HepG2 (cell line): Measurements from ENCODE around the gene PHACTR1. TPM values are rescaled to one million over a fixed set of nuclear protein-coding genes. Genes with fewer than 3 reads are reported as not detected.

Source experiments
- ATAC-seq: fragments of 200-7000 bp; cut with Tn5 transposase; 3 replicates; pipeline ENCODE4 v1.9.1; 2020; ENCODE audit warnings: mild to moderate bottlenecking, moderate library complexity
- BruUV-seq: library from RNA; stranded (reverse); fragments of 400-500 nt; replicated peaks from 2 replicates; lab custom pipeline; 2021; lab: Mats Ljungman, UMichigan
- CTCF ChIA-PET: fragments of 300-600 bp; formaldehyde crosslinking; extraction: SDS; loops from one replicate; lab custom pipeline; 2021; ENCODE audit warnings: low total read pairs, inconsistent platforms, low intra/inter-chr PET ratio; lab: Yijun Ruan, JAX
- POLR2A ChIA-PET: fragments of 350-600 bp; sonication (Branson Sonifier 250); formaldehyde crosslinking; loops from one replicate; lab custom pipeline; 2020; ENCODE audit warnings: antibody characterized with exemption, inconsistent platforms; lab: Yijun Ruan, JAX
- DNase-seq: peaks from one replicate; pipeline ENCODE4 v3.0.0-alpha.2; 2015; ENCODE audit warnings: low spot score
- FAIRE-seq: peaks from 3 replicates; lab custom pipeline; 2011; peaks lifted over from hg19 to GRCh38; lab: Jason Lieb, UNC
- H2AFZ ChIP-seq: one replicate; pipeline ENCODE4 v1.6.1; 2011; ENCODE audit warnings: low read length, inconsistent platforms
- H3K27ac ChIP-seq: fragments of 300-600 bp; 3 replicates; pipeline ENCODE4 v1.8.0; 2011; ENCODE audit warnings: mixed run types, mild to moderate bottlenecking, mixed read lengths, low read length, inconsistent platforms; ENCODE audit not compliant: insufficient read depth; ENCODE audit errors: extremely low read length
- H3K27me3 ChIP-seq, 2 experiments: fragments of 200-600 bp in 1 of 2; 2 replicates in 1 of 2; 3 replicates in 1 of 2; pipeline versions ENCODE4 v1.6.0 to v1.8.0; 2011; ENCODE audit warnings: low read length in 2 of 2, mild to moderate bottlenecking in 2 of 2, moderate library complexity in 2 of 2, inconsistent platforms in 1 of 2; ENCODE audit not compliant: insufficient read depth in 2 of 2, control insufficient read depth in 1 of 2
- H3K36me3 ChIP-seq, 2 experiments: fragments of 200-600 bp in 1 of 2; replicated peaks in 1 of 2; 2 replicates in 1 of 2; 3 replicates in 1 of 2; pipeline versions ENCODE4 v1.5.1 to v1.8.0; 2011; ENCODE audit warnings: low read length in 2 of 2, inconsistent platforms in 1 of 2; ENCODE audit not compliant: insufficient read depth in 2 of 2, control insufficient read depth in 1 of 2
- H3K4me1 ChIP-seq: 2 replicates; pipeline ENCODE4 v1.5.1; 2012; ENCODE audit warnings: low read length, inconsistent platforms; ENCODE audit not compliant: insufficient read depth
- H3K4me2 ChIP-seq: 2 replicates; pipeline ENCODE4 v1.6.0; 2011; ENCODE audit warnings: low read depth, low read length, inconsistent platforms
- H3K4me3 ChIP-seq, 3 experiments: fragments of 200-600 bp in 1 of 3; sonication (generic), shearing (Covaris generic) in 1 of 3; replicated peaks in 1 of 3; 2 replicates each; pipeline ENCODE4 v1.5.1; 2011 to 2016; ENCODE audit warnings: low read length in 3 of 3, inconsistent platforms in 2 of 3, low read depth in 2 of 3, mild to moderate bottlenecking in 2 of 3, control low read depth in 1 of 3, mixed read lengths in 1 of 3; ENCODE audit not compliant: insufficient read depth in 1 of 3
- H3K79me2 ChIP-seq: one replicate; pipeline ENCODE4 v1.6.1; 2011; ENCODE audit warnings: low read length, inconsistent platforms; ENCODE audit not compliant: insufficient read depth
- H3K9ac ChIP-seq: 2 replicates; pipeline ENCODE4 v1.6.0; 2011; ENCODE audit warnings: mild to moderate bottlenecking, low read depth, low read length, inconsistent platforms; ENCODE audit not compliant: insufficient read depth
- H3K9me3 ChIP-seq: 2 replicates; pipeline ENCODE4 v1.5.1; 2012; ENCODE audit warnings: mild to moderate bottlenecking, low read length
- H4K20me1 ChIP-seq: 2 replicates; pipeline ENCODE4 v1.6.0; 2011; ENCODE audit warnings: inconsistent platforms, mild to moderate bottlenecking, low read length, moderate library complexity; ENCODE audit not compliant: insufficient read depth
- ATF7 ChIP-seq, 2 experiments: fragments of 450-650 bp in 1 of 2; sonication (generic) in 1 of 2; formaldehyde crosslinking in 1 of 2; IDR thresholded peaks; 2 replicates each; pipeline versions ENCODE4 v1.4.0 to v1.6.1; 2016 to 2020; ENCODE audit warnings: antibody characterized with exemption in 1 of 2, mild to moderate bottlenecking in 1 of 2, missing genetic modification reagents in 1 of 2
- CREB1 ChIP-seq, 2 experiments: fragments of 450-650 bp in 1 of 2; IDR thresholded peaks; 2 replicates each; pipeline ENCODE4 v1.6.1; 2016 to 2017; ENCODE audit warnings: control low read depth in 1 of 2, mild to moderate bottlenecking in 1 of 2, missing compliant biosample characterization in 1 of 2, missing genetic modification characterization in 1 of 2
- ELF1 ChIP-seq: sonication (generic); formaldehyde crosslinking; IDR thresholded peaks from 2 replicates; pipeline ENCODE4 v1.4.0; 2020; ENCODE audit warnings: missing genetic modification reagents
- KLF13 ChIP-seq: sonication (generic); formaldehyde crosslinking; IDR thresholded peaks from 2 replicates; pipeline ENCODE4 v1.4.0; 2020; ENCODE audit warnings: mild to moderate bottlenecking, missing genetic modification reagents
- PCBP1 ChIP-seq: fragments of 200-400 bp; formaldehyde crosslinking; IDR thresholded peaks from 2 replicates; pipeline ENCODE4 v1.6.1; 2017; ENCODE audit warnings: mild to moderate bottlenecking, low read depth, low read length, borderline replicate concordance
- ZNF446 ChIP-seq: sonication (generic); formaldehyde crosslinking; IDR thresholded peaks from 2 replicates; pipeline ENCODE4 v1.5.0; 2020; ENCODE audit warnings: mild to moderate bottlenecking, missing genetic modification reagents
- ZNF576 ChIP-seq: sonication (generic); formaldehyde crosslinking; IDR thresholded peaks from 2 replicates; pipeline ENCODE4 v1.4.0; 2020; ENCODE audit warnings: mild to moderate bottlenecking, missing genetic modification reagents
- WGBS: methylation state at CpG from one replicate; pipeline ENCODE4 v1.1.6; 2017; ENCODE audit warnings: low lambda C conversion rate; 5-methylcytosine and 5-hydroxymethylcytosine counted together
- in situ Hi-C: cut with HindIII; loops from 2 replicates; pipeline ENCODE4 v1.10.0; 2017; ENCODE audit warnings: low pct_unique_long_range_greater_than_20kb; ENCODE audit not compliant: extremely low pct_ligation_motif_present
- intact Hi-C: fragments of 100-400 bp; cut with micrococcal nuclease; formaldehyde crosslinking; loops from one replicate; pipeline ENCODE4 v1.10.0; 2022; ENCODE audit not compliant: unreplicated experiment
- polyA plus RNA-seq, 8 experiments: library from polyadenylated mRNA; depleted of rRNA in 3 of 8; stranded (reverse) in 7 of 8; unstranded in 1 of 8; fragments of >200 nt; fragmentation: Illumina TruSeq in 4 of 8; extraction: Trizol in 4 of 8; gene quantifications; 2 replicates each; pipeline versions ENCODE4 v1.2.1 to v1.2.3, GENCODE V29; 2011 to 2016; ENCODE audit warnings: low read depth in 4 of 8, missing spikeins in 1 of 8, mixed read lengths in 1 of 8; ENCODE audit not compliant: insufficient read depth in 1 of 8
- total RNA-seq, 5 experiments: library from RNA; depleted of rRNA; stranded (reverse); fragments of >200 nt; fragmentation: Illumina TruSeq; extraction: Trizol; gene quantifications; 2 replicates each; pipeline ENCODE4 v1.2.3, GENCODE V29; 2016; ENCODE audit warnings: low read depth in 1 of 5
- TF ChIP-seq, protein P1 (sequence below): sonication (generic); formaldehyde crosslinking; IDR thresholded peaks from 2 replicates; pipeline ENCODE4 v1.5.0; 2020; ENCODE audit warnings: missing genetic modification reagents

PHACTR1 gene
- total and polyA plus RNA-seq, 2 of the 13 experiments (the other 11 are each of a cell fraction or from before 2014, with no cell fraction given) = 0.09 TPM; not detected in 1

DNA sequence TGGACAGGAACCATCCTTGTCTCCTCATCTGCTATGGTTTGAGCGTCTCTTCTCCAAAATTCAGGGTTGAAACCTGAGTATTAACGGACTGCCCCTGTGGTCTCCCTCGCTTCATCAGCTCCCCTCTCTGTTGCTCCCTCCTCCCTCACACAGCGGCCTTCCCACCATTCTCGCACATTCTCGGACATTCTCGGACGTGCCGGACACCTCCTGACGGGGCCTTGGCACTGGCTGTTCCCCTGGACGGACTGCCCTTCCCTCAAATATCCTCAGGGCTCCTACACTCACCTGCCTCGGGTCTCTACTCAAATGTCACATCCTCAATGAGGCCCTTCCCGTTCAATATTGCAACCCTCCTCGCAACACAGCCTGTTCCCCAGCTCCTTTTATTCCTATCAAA is 496.0 kb downstream of the PHACTR1 start:
- H3K79me2 ChIP-seq = no peaks in the 10 kb centered on the region
- no peak overlapping the region for H2AFZ ChIP-seq
- WGBS = 37% methylated on average over 14 of the region's 14 CpGs
- peaks cover 6% of the 10 kb centered on the region for H3K4me1 ChIP-seq
- intact Hi-C loops = no loop called here
- peaks cover 0 to 34% of the 10 kb centered on the region in 2 experiments; a peak in 4 of 5 replicates for H3K27me3 ChIP-seq
- in situ Hi-C loops = no loop called here
- H3K4me3 ChIP-seq = no peak overlapping the region
- H3K9ac ChIP-seq = no peak overlapping the region
- FAIRE-seq (no peak), ATAC-seq (no peak), DNase-seq (no peak)
- H3K9me3 ChIP-seq = no peaks in the 10 kb centered on the region
- CTCF ChIA-PET = no interaction called here
- no peaks in the 10 kb centered on the region for H4K20me1 ChIP-seq
- no peaks in the 10 kb centered on the region for H3K36me3 ChIP-seq
- BruUV-seq = no TSS peak
- TF ChIP-seq PCBP1 (no peak), ELF1 (CRISPR knock-in tag) (no peak), KLF13 (CRISPR knock-in tag) (no peak)
- TF ChIP-seq, all 625 proteins: peak for 0
- Histone ChIP-seq H3K4me2 (no peak overlapping the region), H3K27ac (no peak overlapping the region)
- POLR2A ChIA-PET = no interaction called here

GRCh38 chr6:13215390-13215789 is 498.8 kb downstream of the PHACTR1 start:
- Histone ChIP-seq H4K20me1 (no peaks in the 10 kb centered on the region), H3K4me3 (no peak overlapping the region), H3K4me1 (peaks cover 15% of the 10 kb centered on the region), H2AFZ (no peak overlapping the region), H3K79me2 (no peaks in the 10 kb centered on the region), H3K4me2 (no peak overlapping the region), H3K9me3 (no peaks in the 10 kb centered on the region), H3K27me3 (peaks cover 0 to 32% of the 10 kb centered on the region in 2 experiments; a peak in 4 of 5 replicates), H3K36me3 (no peaks in the 10 kb centered on the region), H3K27ac (no peak overlapping the region), H3K9ac (no peak overlapping the region)
- intact Hi-C loops (no loop called here), in situ Hi-C loops (no loop called here)
- DNase-seq (no peak), ATAC-seq (no peak), FAIRE-seq (no peak)
- 47% methylated on average over 2 of the region's 2 CpGs for WGBS
- TF ChIP-seq ZNF446 (CRISPR knock-in tag) (no peak), CREB1 (IDR thresholded peaks at IDR 0.05) (peak; percentile 36; the same call in 1 of the 2 replicates), CREB1 (CRISPR knock-in tag; IDR thresholded peaks at IDR 0.05) (no peak), ZNF576 (no peak), ATF7 (IDR thresholded peaks at IDR 0.05) (peak; percentile 61), ATF7 (CRISPR knock-in tag; IDR thresholded peaks at IDR 0.05) (no peak)
- TF ChIP-seq, protein P1, sequence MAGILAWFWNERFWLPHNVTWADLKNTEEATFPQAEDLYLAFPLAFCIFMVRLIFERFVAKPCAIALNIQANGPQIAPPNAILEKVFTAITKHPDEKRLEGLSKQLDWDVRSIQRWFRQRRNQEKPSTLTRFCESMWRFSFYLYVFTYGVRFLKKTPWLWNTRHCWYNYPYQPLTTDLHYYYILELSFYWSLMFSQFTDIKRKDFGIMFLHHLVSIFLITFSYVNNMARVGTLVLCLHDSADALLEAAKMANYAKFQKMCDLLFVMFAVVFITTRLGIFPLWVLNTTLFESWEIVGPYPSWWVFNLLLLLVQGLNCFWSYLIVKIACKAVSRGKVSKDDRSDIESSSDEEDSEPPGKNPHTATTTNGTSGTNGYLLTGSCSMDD (CRISPR knock-in tag) = no peak
- POLR2A ChIA-PET = no interaction called here
- CTCF ChIA-PET = no interaction called here
- BruUV-seq = no TSS peak
